Stimulated activated CD8-positive, alpha-beta memory T cell treated with anti-CD3 and anti-CD28 coated beads, Interleukin-15, amount 100 ng/mL, for 1 hour (primary cell): Measurements from ENCODE around the gene CDC42.

Experiments used
- DNase-seq: peaks from one replicate; pipeline ENCODE4 v3.0.0-alpha.2; 2020; ENCODE audit warnings: low read depth

CDC42 gene

GRCh38 chr1:22108339-22109105, 56.0 kb downstream of the CDC42 start:
- no peak for DNase-seq

- no peak for DNase-seq
Observed at GRCh38 chr1:22110016-22110415, 57.5 kb downstream of the CDC42 start.

GRCh38 chr1:22111115-22111514, 58.6 kb downstream of the CDC42 start:
- DNase-seq = no peak

- no peak for DNase-seq
Observed at GRCh38 chr1:22111620-22112019, 59.1 kb downstream of the CDC42 start.

- DNase-seq = no peak
Observed at GRCh38 chr1:22112554-22112953, 60.0 kb downstream of the CDC42 start.

- DNase-seq = no peak
Observed at GRCh38 chr1:22114083-22115012, 61.8 kb downstream of the CDC42 start.

- no peak for DNase-seq
Observed at GRCh38 chr1:22115286-22115685, 62.8 kb downstream of the CDC42 start.

GRCh38 chr1:22117238-22117637, 64.7 kb downstream of the CDC42 start:
- no peak for DNase-seq

- no peak for DNase-seq
Observed at GRCh38 chr1:22117851-22118250, 65.3 kb downstream of the CDC42 start.

GRCh38 chr1:22118291-22118992, 65.9 kb downstream of the CDC42 start:
- DNase-seq = no peak

- DNase-seq = no peak
Observed at GRCh38 chr1:22119626-22120468, 67.3 kb downstream of the CDC42 start.

- no peak for DNase-seq
Observed at GRCh38 chr1:22120469-22120790, 67.9 kb downstream of the CDC42 start.

- no peak for DNase-seq
Observed at GRCh38 chr1:22121421-22121911, 69.0 kb downstream of the CDC42 start.

- no peak for DNase-seq
Observed at GRCh38 chr1:22122273-22123070, 70.0 kb downstream of the CDC42 start.

GRCh38 chr1:22123071-22123390, 70.5 kb downstream of the CDC42 start:
- no peak for DNase-seq

- DNase-seq = no peak
Observed at GRCh38 chr1:22123901-22124404, 71.4 kb downstream of the CDC42 start.

- DNase-seq = no peak
Observed at GRCh38 chr1:22124592-22125229, 72.2 kb downstream of the CDC42 start.

- no peak for DNase-seq
Observed at GRCh38 chr1:22126531-22126930, 74.0 kb downstream of the CDC42 start.

GRCh38 chr1:22127248-22127647, 74.7 kb downstream of the CDC42 start:
- DNase-seq = no peak

- DNase-seq = no peak
Observed at GRCh38 chr1:22127731-22128130, 75.2 kb downstream of the CDC42 start.
